Measurements from ENCODE around the gene EXOC3.
"Not testable (repeated sequence)": the region's sequence is repeated elsewhere in the genome, so short reads cannot be mapped to it uniquely, and the experiment has no call there.

Gene EXOC3

DNA sequence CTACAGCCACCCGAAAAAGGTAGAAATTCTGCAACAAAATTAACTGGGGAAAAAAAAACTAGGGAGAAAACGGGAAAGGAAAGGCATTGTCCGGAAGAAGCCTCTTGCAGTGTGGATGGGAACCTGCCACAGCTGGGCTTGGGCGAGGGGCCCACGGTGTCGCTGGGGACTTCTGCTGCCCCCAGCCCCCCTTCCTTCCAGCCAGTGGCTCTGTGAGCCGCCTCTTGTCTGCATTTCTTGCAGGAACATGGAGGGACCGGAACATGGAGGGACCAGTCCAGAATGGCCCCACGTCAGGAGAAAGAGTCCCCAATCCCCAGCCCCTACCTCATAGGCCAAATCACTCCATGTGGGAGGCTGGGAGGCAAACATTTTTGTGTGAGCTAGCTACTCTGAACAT lies 36.9 kb upstream of the EXOC3 start:
- DNase-seq (ENCODE audit: insufficient read length, low spot score) (no peak), FAIRE-seq (no peak)

- no peak for DNase-seq (ENCODE audit: insufficient read length, low spot score)
- peak; percentile 44 for FAIRE-seq
Observed at GRCh38 chr5:407051-407450, 35.9 kb upstream of the EXOC3 start.

- DNase-seq (ENCODE audit: insufficient read length, low spot score) (no peak), FAIRE-seq (no peak)
Observed at GRCh38 chr5:407801-408268, 35.1 kb upstream of the EXOC3 start.

GRCh38 chr5:410911-411517 lies 32.0 kb upstream of the EXOC3 start:
- no peak for FAIRE-seq
- DNase-seq (ENCODE audit: insufficient read length, low spot score), result no peak

DNA sequence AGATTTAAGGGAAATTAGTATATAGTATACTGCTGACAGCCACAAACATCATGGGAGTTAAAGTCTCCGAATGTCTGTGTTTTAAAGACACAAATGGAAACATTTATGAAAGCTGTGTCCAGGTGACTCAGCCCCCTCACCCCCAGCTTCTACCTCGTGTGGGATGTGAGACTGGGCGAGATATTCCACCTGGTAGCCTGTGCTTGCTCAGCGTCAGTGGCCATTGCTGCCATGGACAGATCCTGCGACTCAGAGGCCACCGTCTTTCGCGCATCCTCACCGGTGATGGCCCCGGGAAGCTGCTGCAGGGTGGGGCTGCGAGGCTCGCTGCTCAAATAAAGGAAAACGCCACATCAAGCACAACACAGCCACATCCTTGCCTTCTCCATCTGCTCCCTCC lies 31.2 kb upstream of the EXOC3 start:
- DNase-seq (ENCODE audit: insufficient read length, low spot score) (no peak), FAIRE-seq (no peak)

DNA sequence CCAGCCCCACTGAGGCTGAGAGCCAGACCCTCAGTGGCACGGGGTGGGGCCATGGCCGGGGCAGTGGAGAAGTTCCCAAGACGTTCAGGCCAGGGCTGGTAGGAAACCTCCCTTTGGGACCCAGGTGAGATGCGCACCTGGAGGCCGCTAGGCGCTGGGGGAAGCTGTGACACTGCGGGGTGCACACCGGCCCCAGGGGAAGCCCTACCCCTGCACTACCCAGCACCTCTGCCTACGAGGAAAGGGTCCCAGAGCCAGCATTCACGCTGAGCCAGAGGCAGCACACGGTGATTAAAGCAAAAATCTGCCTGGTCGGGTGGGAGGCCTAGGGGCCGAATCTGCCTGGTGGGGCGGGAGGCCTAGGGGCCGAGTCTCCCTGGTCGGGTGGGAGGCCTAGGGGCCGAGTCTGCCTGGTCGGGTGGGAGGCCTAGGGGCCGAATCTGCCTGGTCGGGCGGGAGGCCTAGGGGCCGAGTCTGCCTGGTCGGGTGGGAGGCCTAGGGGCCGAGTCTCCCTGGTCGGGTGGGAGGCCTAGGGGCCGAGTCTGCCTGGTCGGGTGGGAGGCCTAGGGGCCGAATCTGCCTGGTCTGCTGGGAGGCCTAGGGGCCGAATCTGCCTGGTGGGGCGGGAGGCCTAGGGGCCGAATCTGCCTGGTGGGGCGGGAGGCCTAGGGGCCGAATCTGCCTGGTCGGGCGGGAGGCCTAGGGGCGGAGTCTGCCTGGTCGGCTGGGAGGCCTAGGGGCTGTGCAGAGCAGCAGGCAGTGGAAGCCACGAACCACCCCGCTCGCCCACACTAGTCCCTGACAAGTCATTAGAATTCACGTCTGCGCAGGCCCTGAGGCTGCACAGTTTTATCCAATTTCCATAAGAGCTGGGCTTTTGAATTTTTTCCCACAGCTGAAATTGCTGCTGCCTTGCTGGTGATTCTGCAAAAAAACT lies 27.7 kb upstream of the EXOC3 start:
- not testable (repeated sequence) for DNase-seq (ENCODE audit: insufficient read length, low spot score); FAIRE-seq

DNA sequence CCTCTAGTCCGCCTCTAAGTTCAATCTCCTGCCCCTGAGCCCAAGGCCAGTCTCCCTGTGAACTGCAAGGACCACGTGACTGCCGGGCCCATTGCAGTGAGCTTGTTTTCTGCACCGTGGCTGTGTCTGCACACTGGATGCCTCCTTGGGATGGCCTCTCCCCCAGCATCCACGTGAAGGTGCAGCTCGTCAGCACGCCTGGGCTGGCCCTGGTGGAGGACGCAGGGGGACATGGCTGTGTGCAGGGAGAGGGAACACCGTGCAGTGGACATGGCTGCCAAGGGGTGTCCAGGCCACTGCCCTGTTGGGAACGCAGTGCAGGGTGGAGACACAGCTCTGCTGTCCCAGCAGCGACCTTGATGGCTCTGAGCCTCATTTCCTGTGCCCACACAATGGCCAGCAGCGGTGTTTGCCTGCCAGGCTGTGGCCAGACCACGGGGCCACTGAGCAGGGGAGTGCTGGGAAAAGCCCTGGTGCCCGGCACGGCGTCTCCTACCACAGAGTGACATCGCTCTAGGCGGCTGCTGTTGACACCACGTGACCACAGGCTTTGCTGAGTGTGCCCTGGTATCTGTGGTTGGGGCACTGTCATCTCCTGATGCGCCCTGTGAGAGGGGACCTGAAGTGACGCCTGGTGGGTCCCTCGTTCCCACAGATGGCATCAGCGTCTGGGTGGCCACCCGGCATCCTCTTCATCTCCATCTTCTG lies 26.9 kb upstream of the EXOC3 start:
- no peak for FAIRE-seq
- no peak for DNase-seq (ENCODE audit: insufficient read length, low spot score)

- no peak for FAIRE-seq
- no peak for DNase-seq (ENCODE audit: insufficient read length, low spot score)
Observed at GRCh38 chr5:416636-416960, 26.4 kb upstream of the EXOC3 start.

DNA sequence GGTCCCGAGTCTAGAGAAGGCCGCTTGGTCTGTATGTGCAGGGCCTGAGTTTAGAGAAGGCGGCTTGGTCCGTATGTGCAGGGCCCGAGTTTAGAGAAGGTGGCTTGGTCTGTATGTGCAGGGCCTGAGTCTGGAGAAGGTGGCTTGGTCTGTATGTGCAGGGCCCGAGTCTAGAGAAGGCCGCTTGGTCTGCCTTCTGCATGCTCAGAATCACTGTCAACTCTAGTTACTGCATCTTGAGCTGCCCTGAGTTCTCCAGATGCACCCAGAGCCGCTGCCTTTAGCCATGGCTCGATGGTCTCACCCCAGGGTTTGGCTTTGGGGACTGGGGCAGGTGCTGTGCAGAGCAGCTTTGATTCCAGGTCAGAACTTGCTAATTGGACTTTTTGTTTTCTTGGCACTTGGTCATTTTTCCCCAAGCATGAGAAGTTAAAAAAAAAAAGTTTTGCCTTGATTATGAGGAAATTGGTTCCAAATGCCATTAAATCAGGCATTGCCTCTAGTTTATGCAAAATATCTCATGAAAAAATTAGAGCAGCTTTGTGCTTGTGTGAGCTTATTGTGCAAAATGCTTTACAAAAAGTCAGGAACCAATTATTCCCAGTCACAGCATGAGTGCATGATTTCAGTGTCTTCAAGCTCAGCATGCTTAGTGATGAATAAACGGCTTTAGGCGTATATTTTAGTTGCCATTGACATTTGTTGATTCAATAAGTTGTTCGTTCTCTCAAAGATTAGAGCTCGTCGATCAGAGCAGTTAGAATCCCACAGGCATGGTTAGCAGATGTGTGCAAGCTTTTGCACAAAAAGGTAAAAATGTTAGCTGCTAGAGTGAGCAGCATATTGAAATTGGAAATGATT lies 25.4 kb upstream of the EXOC3 start:
- no peak for FAIRE-seq
- no peak for DNase-seq (ENCODE audit: insufficient read length, low spot score)

DNA sequence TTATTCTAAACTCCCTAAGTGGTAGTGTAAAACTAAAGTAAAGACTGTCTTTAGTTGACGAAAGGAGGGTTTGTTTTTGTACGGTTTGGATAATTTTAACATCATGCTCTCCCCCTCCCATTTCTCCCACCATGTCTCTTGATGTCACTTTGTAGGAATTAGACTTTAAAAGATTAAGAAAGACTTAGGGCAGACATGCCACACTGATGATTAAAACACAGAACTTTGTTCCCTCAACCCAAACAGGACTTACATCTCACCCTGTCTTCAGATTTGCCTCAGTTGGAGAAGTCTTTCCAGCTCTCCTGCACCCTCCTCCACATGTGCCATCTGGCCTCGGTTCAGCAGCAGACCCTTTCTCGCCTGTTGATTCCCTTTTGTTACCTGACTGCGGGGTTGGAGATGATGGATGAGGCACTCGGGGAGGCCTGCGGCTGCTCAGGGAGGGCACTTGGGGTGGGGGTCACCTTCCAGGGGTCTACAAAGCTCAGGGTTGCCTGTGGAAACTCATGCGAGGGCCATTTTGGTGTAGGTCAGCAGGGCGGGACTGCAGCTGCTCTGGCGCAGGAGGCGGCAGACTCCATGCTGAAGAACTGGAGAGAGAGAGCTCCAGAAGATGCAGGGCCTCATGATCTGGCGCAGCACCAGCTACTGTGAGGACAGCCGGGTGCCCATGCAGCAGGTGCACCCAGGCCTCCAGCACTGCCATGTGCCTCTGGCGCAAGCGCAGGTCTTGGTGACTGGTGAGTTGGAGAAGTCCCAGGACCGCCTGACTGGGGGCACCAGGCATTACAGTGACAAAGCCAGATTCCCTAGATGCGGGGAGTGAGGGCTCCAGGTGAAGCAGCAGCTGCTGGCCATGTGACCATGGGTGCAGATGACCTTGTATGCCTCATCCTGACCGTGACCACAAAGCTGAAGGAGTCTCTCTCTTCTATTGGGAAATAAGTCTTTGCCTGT lies 24.5 kb upstream of the EXOC3 start:
- DNase-seq (ENCODE audit: insufficient read length, low spot score) (no peak), FAIRE-seq (no peak)

- DNase-seq (ENCODE audit: insufficient read length, low spot score) (no peak), FAIRE-seq (no peak)
Observed at GRCh38 chr5:419970-420369, 23.0 kb upstream of the EXOC3 start.

- FAIRE-seq, result no peak
- DNase-seq (ENCODE audit: insufficient read length, low spot score), result no peak
Observed at GRCh38 chr5:420632-421286, 22.2 kb upstream of the EXOC3 start.

DNA sequence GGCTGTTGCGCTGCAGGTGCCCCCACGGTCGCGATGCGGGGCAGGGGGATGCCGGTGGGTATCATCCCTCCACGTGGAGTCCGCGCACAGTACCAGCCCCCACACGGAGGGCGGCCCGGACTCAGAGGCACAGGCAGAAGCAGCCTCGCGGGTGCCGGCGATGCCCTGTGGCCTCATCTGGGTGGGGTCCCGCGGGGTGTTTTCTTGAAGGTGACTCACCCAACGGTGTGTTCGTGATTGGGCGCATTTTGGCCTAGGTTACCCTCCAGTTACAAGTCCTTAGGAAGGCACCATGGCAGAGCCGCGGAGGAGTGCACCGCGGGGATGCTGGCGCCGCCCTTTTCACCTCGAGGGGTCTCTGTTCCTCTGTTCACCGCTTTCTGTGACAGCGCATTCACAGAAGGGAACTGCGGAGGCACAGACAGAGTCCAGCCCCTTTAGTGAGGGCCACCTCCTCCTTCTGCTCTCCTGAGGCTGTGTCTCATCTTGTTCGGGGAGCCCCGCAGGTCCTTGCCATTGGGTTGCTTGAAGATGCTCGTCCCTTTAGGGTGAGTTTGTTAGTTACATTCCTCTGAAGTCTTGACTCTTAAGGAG lies 21.6 kb upstream of the EXOC3 start:
- DNase-seq (ENCODE audit: insufficient read length, low spot score) (no peak), FAIRE-seq (no peak)

GRCh38 chr5:421901-422300 lies 21.1 kb upstream of the EXOC3 start:
- FAIRE-seq (no peak), DNase-seq (ENCODE audit: insufficient read length, low spot score) (no peak)

DNA sequence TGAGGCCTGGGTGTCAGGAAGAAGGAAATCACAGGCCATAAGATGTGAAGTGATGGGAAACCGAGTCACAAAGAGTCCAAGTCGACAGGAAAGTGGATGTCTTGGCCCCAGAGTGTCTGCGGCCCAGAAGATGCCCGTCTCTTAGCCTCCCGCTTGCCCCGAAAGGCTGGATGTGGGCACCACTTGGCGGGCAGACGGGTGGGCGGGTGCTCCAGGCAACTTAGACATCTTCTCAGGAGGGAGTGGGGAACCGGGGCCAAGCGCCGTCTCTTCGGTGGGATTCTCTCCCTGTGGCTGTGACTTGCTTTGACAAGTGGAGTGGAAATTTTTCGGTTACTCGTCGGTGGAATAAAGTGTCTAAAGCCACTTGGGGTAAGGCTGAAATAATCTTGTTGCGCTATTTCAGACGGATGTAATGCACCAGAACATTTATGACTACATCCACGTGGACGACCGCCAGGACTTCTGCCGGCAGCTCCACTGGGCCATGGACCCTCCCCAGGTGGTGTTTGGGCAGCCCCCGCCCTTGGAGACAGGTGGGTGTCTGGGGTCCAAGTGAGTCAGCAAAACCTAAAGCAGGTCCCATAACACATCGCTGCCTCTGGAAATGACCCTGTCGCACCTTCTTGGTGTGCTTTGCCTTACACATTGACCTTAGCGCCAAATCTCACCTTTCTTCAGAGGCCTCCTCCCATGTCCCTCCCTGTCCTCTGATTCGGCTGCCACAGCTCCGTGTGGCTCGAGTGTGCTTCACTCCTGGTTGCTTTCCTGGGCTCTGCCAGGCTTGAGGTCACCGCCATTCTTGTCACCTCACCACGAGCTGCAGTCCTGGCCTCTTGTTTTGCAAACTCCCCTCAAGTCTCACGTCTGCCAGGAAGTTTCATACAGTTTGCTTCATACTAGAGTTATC lies 20.4 kb upstream of the EXOC3 start:
- DNase-seq (ENCODE audit: insufficient read length, low spot score), result no peak
- no peak for FAIRE-seq

GRCh38 chr5:423233-423565 lies 19.8 kb upstream of the EXOC3 start:
- FAIRE-seq (no peak), DNase-seq (ENCODE audit: insufficient read length, low spot score) (no peak)

DNA sequence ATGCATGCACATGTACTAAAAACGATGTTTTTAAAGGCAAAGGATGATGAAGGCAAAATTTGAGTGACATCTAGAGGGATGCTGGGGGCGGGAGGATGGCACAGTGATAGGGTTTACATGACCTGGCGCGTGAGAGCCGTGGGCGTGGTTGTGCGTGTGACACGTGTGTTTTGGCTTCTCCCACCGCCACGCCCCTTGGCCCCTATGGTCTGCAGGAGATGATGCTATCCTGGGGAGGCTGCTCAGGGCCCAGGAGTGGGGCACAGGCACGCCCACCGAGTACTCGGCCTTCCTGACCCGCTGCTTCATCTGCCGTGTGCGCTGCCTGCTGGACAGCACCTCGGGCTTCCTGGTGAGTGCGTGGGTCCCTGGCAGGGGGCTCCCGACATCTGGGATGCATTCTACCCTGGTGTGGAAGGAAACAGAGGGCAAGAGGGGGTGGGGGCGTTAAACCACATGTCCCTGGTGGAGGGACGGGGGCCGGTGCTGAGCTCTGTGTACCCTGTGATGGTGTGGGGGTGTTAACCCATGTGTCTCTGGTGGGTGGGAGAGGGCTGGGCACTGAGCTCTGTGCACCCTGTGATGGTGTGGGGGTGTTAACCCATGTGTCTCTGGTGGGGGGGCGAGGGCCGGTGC lies 19.2 kb upstream of the EXOC3 start:
- no peak for FAIRE-seq
- no peak for DNase-seq (ENCODE audit: insufficient read length, low spot score)

Data from GM19239 (cell line).